Ovary (tissue), 3 donors: ENCODE results near the gene HPSE.

Experiments
- CTCF ChIP-seq, 3 donors: fragments of 450-650 bp in 2 of 3; fragments of 200-600 bp in 1 of 3; IDR thresholded peaks; one replicate each; pipeline versions ENCODE4 v1.5.1 to v1.8.0; 2016 to 2022; ENCODE audit warnings: antibody characterized with exemption in 3 of 3, mild to moderate bottlenecking in 1 of 3
- POLR2A ChIP-seq: fragments of 450-650 bp; IDR thresholded peaks from one replicate; pipeline ENCODE4 v1.6.1; 2017; ENCODE audit warnings: antibody characterized with exemption, mild to moderate bottlenecking, moderate library complexity
- donor health status: DM: no; HTN: no; CAD: no.

GRCh38 chr4:83266689-83267088 is 68.0 kb downstream of the HPSE start:
- TF ChIP-seq CTCF (IDR thresholded peaks at IDR 0.05) (no peak), POLR2A (no peak)
